BJ (cell line): ENCODE data around the gene ZFYVE28. TPM values are rescaled to one million over a fixed set of nuclear protein-coding genes. Genes with fewer than 3 reads are reported as not detected.

Experiments used
- CTCF ChIA-PET: fragments of 350-600 bp; formaldehyde crosslinking; extraction: SDS; loops from one replicate; lab custom pipeline; 2021; ENCODE audit warnings: antibody characterized with exemption, inconsistent platforms; lab: Yijun Ruan, JAX
- POLR2A ChIA-PET: fragments of 300-600 bp; sonication (Branson Sonifier 250); formaldehyde crosslinking; extraction: SDS; loops from one replicate; lab custom pipeline; 2021; ENCODE audit warnings: antibody characterized with exemption; lab: Charles Lee
- DNase-seq: peaks from one replicate; pipeline ENCODE4 v3.0.0-alpha.2; 2011; ENCODE audit warnings: low read depth
- H3K27me3 ChIP-seq: 2 replicates; pipeline ENCODE4 v1.6.0; 2011; ENCODE audit warnings: low read length; ENCODE audit not compliant: control insufficient read depth, insufficient read depth
- H3K36me3 ChIP-seq: 2 replicates; pipeline ENCODE4 v1.5.1; 2011; ENCODE audit warnings: low read length; ENCODE audit not compliant: control insufficient read depth, insufficient read depth
- H3K4me3 ChIP-seq: 2 replicates; pipeline ENCODE4 v1.5.1; 2011; ENCODE audit warnings: low read depth, mild to moderate bottlenecking, control low read depth, low read length
- polyA plus RNA-seq: library from polyadenylated mRNA; depleted of rRNA; stranded (reverse); fragments of >200 nt; gene quantifications from 2 replicates; pipeline ENCODE4 v1.2.3, GENCODE V29; 2011
- TF ChIP-seq, protein P1 (sequence below): IDR thresholded peaks from 2 replicates; pipeline ENCODE4 v1.5.1; 2011; ENCODE audit warnings: low read depth, mild to moderate bottlenecking, control low read depth, inconsistent platforms, low read length, moderate library complexity; ENCODE audit not compliant: insufficient read depth

ZFYVE28 gene
- polyA plus RNA-seq, 1 experiment: 4.4 TPM

DNA sequence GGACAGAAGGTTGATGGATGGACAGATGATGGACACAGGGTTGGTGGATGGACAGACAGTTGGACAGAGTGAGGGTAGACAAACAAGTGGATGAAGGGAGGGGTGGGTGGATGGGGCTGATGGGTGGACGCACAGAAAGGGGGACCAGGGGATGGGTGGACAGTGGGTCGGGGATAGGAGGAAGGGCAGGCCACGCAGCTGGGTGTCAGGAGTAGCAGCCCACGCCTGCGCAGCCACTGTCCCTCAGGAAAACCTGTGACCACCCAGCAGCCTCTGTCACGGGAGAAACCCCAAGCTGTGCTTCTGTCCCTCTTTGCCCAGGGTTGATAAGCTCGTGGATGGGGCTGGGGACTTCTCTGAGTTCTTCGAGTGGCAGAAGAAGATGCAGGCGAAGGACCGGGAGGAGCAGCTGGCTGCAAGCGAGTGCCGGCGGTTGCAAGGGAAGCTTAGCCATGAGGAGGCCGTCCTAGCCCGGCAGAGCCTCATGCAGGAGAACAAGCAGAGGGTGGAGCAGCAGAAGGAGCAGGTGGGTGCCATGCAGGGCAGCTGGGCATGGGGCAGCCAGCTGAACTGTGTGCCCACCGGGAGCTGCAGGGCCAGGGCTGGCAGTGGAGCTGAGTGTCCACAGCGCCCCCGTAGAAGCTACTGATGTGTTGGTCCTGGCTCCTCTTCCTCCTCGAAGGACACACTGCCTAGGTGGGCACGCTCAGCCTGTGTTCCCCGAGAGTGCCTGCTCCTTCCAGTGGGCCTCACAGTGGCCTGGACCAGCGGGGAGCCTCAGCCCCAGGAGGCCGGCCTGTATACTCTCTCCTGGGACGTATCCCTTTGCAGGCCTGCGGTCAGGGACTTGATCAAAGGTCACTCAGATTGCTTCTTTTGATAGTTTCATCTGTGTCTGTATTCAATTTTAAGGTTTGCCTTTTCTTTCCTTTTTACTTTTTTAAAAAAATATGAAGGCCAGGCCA, 33.7 kb upstream of the ZFYVE28 start:
- ChIA-PET CTCF (interaction anchor here (1.8 to 1.9 kb wide), 2 partner anchors 10 kb away, joined by 9 read pairs; no protein-coding TSS in a partner anchor), POLR2A (no interaction called here)
- Histone ChIP-seq H3K4me3 (no peak overlapping the region), H3K36me3 (no peaks in the 10 kb centered on the region), H3K27me3 (peaks cover 2% of the 10 kb centered on the region; the same call in 1 of the 2 replicates)
- TF ChIP-seq, protein P1, sequence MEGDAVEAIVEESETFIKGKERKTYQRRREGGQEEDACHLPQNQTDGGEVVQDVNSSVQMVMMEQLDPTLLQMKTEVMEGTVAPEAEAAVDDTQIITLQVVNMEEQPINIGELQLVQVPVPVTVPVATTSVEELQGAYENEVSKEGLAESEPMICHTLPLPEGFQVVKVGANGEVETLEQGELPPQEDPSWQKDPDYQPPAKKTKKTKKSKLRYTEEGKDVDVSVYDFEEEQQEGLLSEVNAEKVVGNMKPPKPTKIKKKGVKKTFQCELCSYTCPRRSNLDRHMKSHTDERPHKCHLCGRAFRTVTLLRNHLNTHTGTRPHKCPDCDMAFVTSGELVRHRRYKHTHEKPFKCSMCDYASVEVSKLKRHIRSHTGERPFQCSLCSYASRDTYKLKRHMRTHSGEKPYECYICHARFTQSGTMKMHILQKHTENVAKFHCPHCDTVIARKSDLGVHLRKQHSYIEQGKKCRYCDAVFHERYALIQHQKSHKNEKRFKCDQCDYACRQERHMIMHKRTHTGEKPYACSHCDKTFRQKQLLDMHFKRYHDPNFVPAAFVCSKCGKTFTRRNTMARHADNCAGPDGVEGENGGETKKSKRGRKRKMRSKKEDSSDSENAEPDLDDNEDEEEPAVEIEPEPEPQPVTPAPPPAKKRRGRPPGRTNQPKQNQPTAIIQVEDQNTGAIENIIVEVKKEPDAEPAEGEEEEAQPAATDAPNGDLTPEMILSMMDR: no peak
- no peak for DNase-seq

DNA sequence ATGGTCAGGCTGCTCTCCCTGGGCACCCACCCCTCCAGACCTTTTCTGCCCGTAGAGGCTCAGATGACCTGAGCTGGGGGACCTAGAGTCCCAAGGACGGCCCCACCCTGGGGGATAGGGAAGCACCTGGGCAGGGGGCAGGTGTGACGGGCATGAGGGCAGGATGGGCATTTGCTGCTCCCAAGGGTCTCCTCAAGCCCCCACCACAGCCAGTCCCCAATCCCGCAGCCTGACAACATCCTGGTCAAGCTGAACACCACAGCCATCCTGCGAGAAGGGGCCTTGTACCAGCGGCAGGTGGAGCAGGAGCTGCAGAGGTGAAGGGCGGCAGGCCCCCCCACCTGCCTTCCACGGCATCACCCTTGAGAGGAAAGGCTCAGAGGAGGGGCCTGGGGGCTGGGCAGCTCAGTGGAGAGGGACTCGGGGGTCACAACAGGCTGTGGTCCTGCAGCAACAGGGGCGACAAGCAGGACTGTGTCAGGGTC, 32.6 kb upstream of the ZFYVE28 start:
- no peak overlapping the region for H3K4me3 ChIP-seq
- no peaks in the 10 kb centered on the region for H3K36me3 ChIP-seq
- peaks cover 2% of the 10 kb centered on the region for H3K27me3 ChIP-seq
- DNase-seq: no peak
- TF ChIP-seq, protein P1: no peak
- ChIA-PET POLR2A (no interaction called here), CTCF (interaction anchor here (0.6 to 1.9 kb wide), 4 partner anchors 9 to 31 kb away, joined by 3 to 9 read pairs (median 6); no protein-coding TSS in a partner anchor)

DNA sequence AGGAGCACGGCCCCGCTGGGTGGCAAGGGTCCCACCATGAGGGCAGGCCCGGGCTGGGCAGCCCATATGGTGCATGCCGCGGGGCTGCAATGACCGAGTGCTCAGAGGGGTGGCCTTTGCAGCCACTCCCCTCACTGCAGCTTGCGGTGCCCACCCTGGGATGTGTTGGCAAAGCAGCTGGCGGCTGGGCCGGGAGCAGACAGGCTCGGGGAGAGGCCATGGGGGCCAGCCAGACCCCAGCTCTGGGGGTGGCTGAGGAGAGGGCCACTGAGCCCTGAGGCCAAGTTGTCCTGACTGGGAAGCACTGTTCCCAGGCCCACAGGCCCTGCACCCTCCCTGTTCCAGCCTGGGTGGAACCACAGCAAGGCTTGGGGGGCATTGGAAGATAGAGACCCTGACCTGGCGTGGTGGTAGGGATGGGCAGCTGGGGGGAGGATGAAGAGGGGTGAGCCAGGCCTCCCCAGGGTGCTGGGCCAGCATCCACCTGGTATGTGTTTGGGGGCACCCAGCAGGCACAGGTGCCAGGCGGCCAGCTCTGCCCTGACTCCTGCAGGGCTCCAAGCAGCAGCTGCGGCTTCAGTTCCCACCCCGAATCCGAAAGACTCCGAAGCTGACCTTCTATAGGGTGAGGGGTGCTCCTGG, 32.1 kb upstream of the ZFYVE28 start:
- TF ChIP-seq, protein P1: no peak
- H3K27me3 ChIP-seq: peaks cover 2% of the 10 kb centered on the region
- no peak for DNase-seq
- CTCF ChIA-PET: interaction anchor here (0.6 to 1.9 kb wide), 5 partner anchors 9 to 231 kb away, joined by 3 to 9 read pairs (median 4); no protein-coding TSS in a partner anchor
- H3K4me3 ChIP-seq: no peak overlapping the region
- H3K36me3 ChIP-seq: no peaks in the 10 kb centered on the region
- POLR2A ChIA-PET: interaction anchor here (0.9 kb wide), 1 partner anchor 19 kb away, joined by 3 read pairs; the partner anchor contains the start of gene RNF4

DNA sequence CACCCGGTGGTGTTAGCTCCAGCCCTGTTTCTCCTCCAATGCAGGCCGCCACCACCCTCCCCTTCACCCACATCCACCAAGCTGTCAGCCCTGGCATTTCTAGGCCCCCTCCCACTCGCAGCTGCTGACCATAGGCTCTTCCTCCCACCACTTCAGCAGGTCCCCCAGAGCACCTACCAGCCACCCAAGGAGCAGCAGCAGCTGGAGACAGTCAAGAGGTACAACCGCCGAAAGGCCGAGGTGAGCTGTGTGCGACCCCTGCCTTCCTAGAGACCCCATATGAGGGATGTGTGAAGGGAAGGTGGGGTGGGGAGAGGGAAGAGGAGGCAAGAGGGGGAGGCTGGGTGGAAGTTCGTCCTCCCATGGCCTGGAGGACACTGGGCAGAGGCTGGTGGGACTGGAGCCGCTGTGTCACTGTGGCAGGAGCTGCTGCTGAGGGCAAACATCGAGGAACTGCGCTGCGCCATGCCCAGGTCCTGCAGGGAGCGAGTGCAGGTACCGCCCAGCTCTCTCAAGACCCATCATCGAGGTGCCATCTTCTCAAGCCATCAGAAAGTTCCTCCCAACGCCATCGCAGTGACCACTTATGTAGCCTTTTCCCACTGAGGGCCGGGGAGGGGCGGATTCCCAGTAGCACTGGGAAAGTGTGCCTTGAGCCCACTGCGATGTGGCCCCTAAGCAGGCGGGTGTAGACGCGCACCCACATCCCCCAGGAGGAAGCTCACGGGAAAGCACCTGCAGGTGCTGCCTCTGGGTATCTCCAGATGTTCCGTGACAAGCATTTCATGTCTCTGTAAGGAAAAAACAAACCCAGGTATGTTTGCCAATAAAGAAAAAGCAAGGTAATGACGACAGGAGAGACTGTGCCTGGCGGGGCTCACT, 31.3 kb upstream of the ZFYVE28 start:
- TF ChIP-seq, protein P1: no peak
- ChIA-PET CTCF (interaction anchor here (1.4 kb wide), 1 partner anchor 230 kb away, joined by 4 read pairs; no protein-coding TSS in a partner anchor), POLR2A (interaction anchor here (0.9 kb wide), 1 partner anchor 19 kb away, joined by 3 read pairs; the partner anchor contains the start of gene RNF4)
- H3K27me3 ChIP-seq: peaks cover 2% of the 10 kb centered on the region
- no peak overlapping the region for H3K4me3 ChIP-seq
- no peak for DNase-seq
- H3K36me3 ChIP-seq: no peaks in the 10 kb centered on the region
